WTC11 (cell line): ENCODE measurements around the gene RYR3. TPM values are rescaled to one million over a fixed set of nuclear protein-coding genes. Genes with fewer than 3 reads are reported as not detected.

Experiments used
- ATAC-seq: fragments of 200-7000 bp; cut with Tn5 transposase; 2 replicates; pipeline ENCODE4 v1.10.0; 2021; ENCODE audit warnings: mild to moderate bottlenecking, moderate library complexity
- CTCF ChIA-PET: fragments of 300-600 bp; sonication (Branson Sonifier 250); formaldehyde crosslinking; loops from one replicate; lab custom pipeline; 2021; ENCODE audit warnings: antibody characterized with exemption; lab: Charles Lee
- POLR2A ChIA-PET: fragments of 350-600 bp; sonication (Branson Sonifier 250); formaldehyde crosslinking; loops from one replicate; lab custom pipeline; 2021; ENCODE audit warnings: antibody characterized with exemption; lab: Charles Lee
- DNase-seq: peaks from one replicate; pipeline ENCODE4 v3.0.0; 2021; ENCODE audit warnings: low spot score
- H3K27ac Mint-ChIP-seq: 2 replicates; pipeline ENCODE4 v1.8.0; 2021; ENCODE audit warnings: mixed read lengths
- H3K27me3 Mint-ChIP-seq: 2 replicates; pipeline ENCODE4 v1.8.0; 2021; ENCODE audit warnings: low read depth, mild to moderate bottlenecking, moderate library complexity, mixed read lengths
- H3K36me3 Mint-ChIP-seq: 2 replicates; pipeline ENCODE4 v1.8.0; 2021; ENCODE audit warnings: mixed read lengths
- H3K4me1 Mint-ChIP-seq: 2 replicates; pipeline ENCODE4 v1.8.0; 2022; ENCODE audit warnings: mixed read lengths
- H3K4me3 Mint-ChIP-seq: 2 replicates; pipeline ENCODE4 v1.8.0; 2021; ENCODE audit warnings: mild to moderate bottlenecking, moderate library complexity, mixed read lengths
- H3K9me3 Mint-ChIP-seq: 2 replicates; pipeline ENCODE4 v1.8.0; 2021; ENCODE audit warnings: mixed read lengths
- ATF3 ChIP-seq: sonication (generic); formaldehyde crosslinking; conservative IDR thresholded peaks from 2 replicates; pipeline ENCODE4 v1.8.1; 2022; ENCODE audit warnings: mild to moderate bottlenecking, missing genetic modification reagents
- ATF6 ChIP-seq: sonication (generic); formaldehyde crosslinking; IDR thresholded peaks from 2 replicates; pipeline ENCODE4 v1.8.1; 2023; ENCODE audit warnings: mild to moderate bottlenecking, missing genetic modification reagents
- E2F5 ChIP-seq: sonication (generic); formaldehyde crosslinking; IDR thresholded peaks from 2 replicates; pipeline ENCODE4 v1.8.1; 2022; ENCODE audit warnings: mild to moderate bottlenecking, moderate library complexity, missing genetic modification reagents
- FOXK1 ChIP-seq: sonication (generic); formaldehyde crosslinking; IDR thresholded peaks from 2 replicates; pipeline ENCODE4 v1.8.0; 2022; ENCODE audit warnings: mild to moderate bottlenecking, moderate library complexity, missing genetic modification reagents
- FOXP1 ChIP-seq: sonication (generic); formaldehyde crosslinking; IDR thresholded peaks from 2 replicates; pipeline ENCODE4 v1.8.0; 2022; ENCODE audit warnings: missing genetic modification reagents, mild to moderate bottlenecking, moderate library complexity, borderline replicate concordance
- GRHL2 ChIP-seq: fragments of 250-450 bp; sonication (Bioruptor Pico); IDR thresholded peaks from 2 replicates; pipeline ENCODE4 v1.8.0; 2022; ENCODE audit warnings: mild to moderate bottlenecking, moderate library complexity; ENCODE audit not compliant: insufficient replicate concordance, severe bottlenecking
- JAZF1 ChIP-seq: fragments of 250-450 bp; sonication (Bioruptor Pico); IDR thresholded peaks from 2 replicates; pipeline ENCODE4 v1.9.0; 2021; ENCODE audit warnings: moderate library complexity, mild to moderate bottlenecking, inconsistent platforms
- KAT7 ChIP-seq: sonication (generic); formaldehyde crosslinking; IDR thresholded peaks from 2 replicates; pipeline ENCODE4 v1.8.1; 2023; ENCODE audit warnings: missing genetic modification reagents, mild to moderate bottlenecking, borderline replicate concordance
- MXD4 ChIP-seq: fragments of 250-450 bp; sonication (Bioruptor Pico); IDR thresholded peaks from 2 replicates; pipeline ENCODE4 v1.8.0; 2021; ENCODE audit warnings: mild to moderate bottlenecking, moderate library complexity, borderline replicate concordance
- NFE2L1 ChIP-seq: sonication (generic); formaldehyde crosslinking; IDR thresholded peaks from 2 replicates; pipeline ENCODE4 v1.8.1; 2023; ENCODE audit warnings: missing genetic modification reagents
- OVOL2 ChIP-seq: fragments of 250-450 bp; sonication (Bioruptor Pico); IDR thresholded peaks from 2 replicates; pipeline ENCODE4 v1.9.0; 2021; ENCODE audit warnings: mild to moderate bottlenecking, borderline replicate concordance
- PRDM15 ChIP-seq: sonication (generic); formaldehyde crosslinking; IDR thresholded peaks from 2 replicates; pipeline ENCODE4 v1.8.0; 2022; ENCODE audit warnings: missing genetic modification reagents
- SMAD3 ChIP-seq: sonication (generic); formaldehyde crosslinking; IDR thresholded peaks from 2 replicates; pipeline ENCODE4 v1.8.0; 2022; ENCODE audit warnings: missing genetic modification reagents, mild to moderate bottlenecking, borderline replicate concordance
- SMAD4 ChIP-seq: sonication (generic); formaldehyde crosslinking; IDR thresholded peaks from 2 replicates; pipeline ENCODE4 v1.8.0; 2022; ENCODE audit warnings: mild to moderate bottlenecking, missing genetic modification reagents
- SOX15 ChIP-seq: fragments of 250-450 bp; sonication (Bioruptor Pico); IDR thresholded peaks from 2 replicates; pipeline ENCODE4 v1.9.0; 2021; ENCODE audit warnings: mild to moderate bottlenecking
- TCF7 ChIP-seq: sonication (generic); formaldehyde crosslinking; IDR thresholded peaks from 2 replicates; pipeline ENCODE4 v1.8.0; 2022; ENCODE audit warnings: mild to moderate bottlenecking, low read depth, missing genetic modification reagents, moderate library complexity
- TP53 ChIP-seq: sonication (generic); formaldehyde crosslinking; IDR thresholded peaks from 2 replicates; pipeline ENCODE4 v1.8.1; 2023; ENCODE audit warnings: mild to moderate bottlenecking, missing genetic modification reagents
- USF1 ChIP-seq: sonication (generic); formaldehyde crosslinking; IDR thresholded peaks from 2 replicates; pipeline ENCODE4 v1.8.0; 2022; ENCODE audit warnings: mild to moderate bottlenecking, missing genetic modification reagents
- ZNF423 ChIP-seq: fragments of 250-450 bp; sonication (Bioruptor Pico); IDR thresholded peaks from 2 replicates; pipeline ENCODE4 v2.1.2; 2022; ENCODE audit warnings: mild to moderate bottlenecking, moderate library complexity
- total RNA-seq: library from RNA; stranded (reverse); gene quantifications from 3 replicates; pipeline ENCODE4 v1.2.3, GENCODE V29; 2021
- TF ChIP-seq, protein P1 (sequence below): sonication (generic); formaldehyde crosslinking; IDR thresholded peaks from 2 replicates; pipeline ENCODE4 v1.8.1; 2022; ENCODE audit warnings: low read depth, mild to moderate bottlenecking, moderate library complexity, missing genetic modification reagents, borderline replicate concordance
- TF ChIP-seq, protein P2 (sequence below): fragments of 250-450 bp; sonication (Bioruptor Pico); IDR thresholded peaks from 2 replicates; pipeline ENCODE4 v1.9.0; 2021; ENCODE audit warnings: moderate library complexity, mild to moderate bottlenecking, inconsistent platforms, borderline replicate concordance
- TF ChIP-seq, protein P3 (sequence below): sonication (generic); formaldehyde crosslinking; IDR thresholded peaks from 2 replicates; pipeline ENCODE4 v1.8.1; 2023; ENCODE audit warnings: mild to moderate bottlenecking, missing genetic modification reagents, moderate library complexity
- TF ChIP-seq, protein P4 (sequence below): sonication (generic); formaldehyde crosslinking; IDR thresholded peaks from 2 replicates; pipeline ENCODE4 v1.8.1; 2022; ENCODE audit warnings: missing genetic modification reagents, borderline replicate concordance

The RYR3 gene
- total RNA-seq, 1 experiment from 2014 or later = 1.4 TPM

GRCh38 chr15:33822479-33822878, 511.7 kb downstream of the RYR3 start:
- no peak for ATAC-seq
- ChIA-PET CTCF (interaction anchor here (1.1 kb wide), 1 partner anchor 84 kb away, joined by 3 read pairs; no protein-coding TSS in a partner anchor), POLR2A (no interaction called here)
- Mint-ChIP-seq H3K9me3 (no peaks in the 10 kb centered on the region), H3K4me3 (no peak overlapping the region), H3K27ac (no peak overlapping the region), H3K4me1 (peaks cover 19% of the 10 kb centered on the region), H3K27me3 (no peaks in the 10 kb centered on the region; the same call in 1 of the 2 replicates), H3K36me3 (no peaks in the 10 kb centered on the region)
- TF ChIP-seq USF1 (CRISPR knock-in tag) = no peak
- no peak for TF ChIP-seq SOX15 (CRISPR knock-in tag)
- no peak for TF ChIP-seq SMAD3 (CRISPR knock-in tag)
- no peak for DNase-seq

DNA sequence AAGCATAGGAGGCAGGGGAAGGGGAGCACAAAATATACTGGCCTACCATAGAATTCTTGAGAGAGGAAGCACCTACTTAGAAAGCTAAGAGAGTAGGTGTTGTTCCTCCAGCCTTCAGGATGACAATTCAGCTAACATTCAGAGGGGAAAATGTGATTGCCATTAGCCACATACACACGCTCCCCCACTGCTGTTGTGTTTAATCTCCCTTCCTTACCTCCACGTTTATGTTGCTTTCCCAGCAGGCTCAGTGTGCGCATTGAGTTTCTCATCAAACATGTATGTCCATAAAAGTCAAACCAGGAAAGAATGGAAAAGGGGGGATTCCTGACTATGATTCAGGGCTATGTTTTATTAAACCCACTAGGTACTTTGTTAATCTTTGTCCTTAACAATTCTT, 512.4 kb downstream of the RYR3 start:
- CTCF ChIA-PET = interaction anchor here (1.1 kb wide), 1 partner anchor 85 kb away, joined by 3 read pairs; no protein-coding TSS in a partner anchor
- no peak overlapping the region for H3K27ac Mint-ChIP-seq

More for the DNA sequence above, 512.4 kb downstream of the RYR3 start:
- peaks cover 19% of the 10 kb centered on the region for H3K4me1 Mint-ChIP-seq
- POLR2A ChIA-PET = no interaction called here
- H3K9me3 Mint-ChIP-seq = peaks cover 2% of the 10 kb centered on the region
- no peak for TF ChIP-seq KAT7 (CRISPR knock-in tag)
- no peak for TF ChIP-seq OVOL2 (CRISPR knock-in tag)
- TF ChIP-seq, protein P1, sequence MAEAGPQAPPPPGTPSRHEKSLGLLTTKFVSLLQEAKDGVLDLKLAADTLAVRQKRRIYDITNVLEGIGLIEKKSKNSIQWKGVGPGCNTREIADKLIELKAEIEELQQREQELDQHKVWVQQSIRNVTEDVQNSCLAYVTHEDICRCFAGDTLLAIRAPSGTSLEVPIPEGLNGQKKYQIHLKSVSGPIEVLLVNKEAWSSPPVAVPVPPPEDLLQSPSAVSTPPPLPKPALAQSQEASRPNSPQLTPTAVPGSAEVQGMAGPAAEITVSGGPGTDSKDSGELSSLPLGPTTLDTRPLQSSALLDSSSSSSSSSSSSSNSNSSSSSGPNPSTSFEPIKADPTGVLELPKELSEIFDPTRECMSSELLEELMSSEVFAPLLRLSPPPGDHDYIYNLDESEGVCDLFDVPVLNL (CRISPR knock-in tag) = no peak
- TF ChIP-seq NFE2L1 (CRISPR knock-in tag) = no peak
- no peak for TF ChIP-seq E2F5 (CRISPR knock-in tag)
- TF ChIP-seq SMAD4 (CRISPR knock-in tag) = no peak
- TF ChIP-seq GRHL2 (CRISPR knock-in tag) = no peak
- TF ChIP-seq FOXK1 (CRISPR knock-in tag) = no peak
- no peak for TF ChIP-seq TP53 (CRISPR knock-in tag)
- TF ChIP-seq, protein P2, sequence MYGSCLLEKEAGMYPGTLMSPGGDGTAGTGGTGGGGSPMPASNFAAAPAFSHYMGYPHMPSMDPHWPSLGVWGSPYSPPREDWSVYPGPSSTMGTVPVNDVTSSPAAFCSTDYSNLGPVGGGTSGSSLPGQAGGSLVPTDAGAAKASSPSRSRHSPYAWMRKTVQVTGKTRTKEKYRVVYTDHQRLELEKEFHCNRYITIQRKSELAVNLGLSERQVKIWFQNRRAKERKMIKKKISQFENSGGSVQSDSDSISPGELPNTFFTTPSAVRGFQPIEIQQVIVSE = no peak
- no peak for TF ChIP-seq PRDM15 (CRISPR knock-in tag)
- no peak for TF ChIP-seq ATF3 (CRISPR knock-in tag)
- no peak for TF ChIP-seq ATF6 (CRISPR knock-in tag)
- TF ChIP-seq JAZF1 (CRISPR knock-in tag) = no peak
- TF ChIP-seq TCF7 (CRISPR knock-in tag) = no peak
- TF ChIP-seq, protein P3, sequence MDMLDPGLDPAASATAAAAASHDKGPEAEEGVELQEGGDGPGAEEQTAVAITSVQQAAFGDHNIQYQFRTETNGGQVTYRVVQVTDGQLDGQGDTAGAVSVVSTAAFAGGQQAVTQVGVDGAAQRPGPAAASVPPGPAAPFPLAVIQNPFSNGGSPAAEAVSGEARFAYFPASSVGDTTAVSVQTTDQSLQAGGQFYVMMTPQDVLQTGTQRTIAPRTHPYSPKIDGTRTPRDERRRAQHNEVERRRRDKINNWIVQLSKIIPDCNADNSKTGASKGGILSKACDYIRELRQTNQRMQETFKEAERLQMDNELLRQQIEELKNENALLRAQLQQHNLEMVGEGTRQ (CRISPR knock-in tag) = no peak
- TF ChIP-seq ZNF423 (CRISPR knock-in tag) = no peak
- TF ChIP-seq, protein P4, sequence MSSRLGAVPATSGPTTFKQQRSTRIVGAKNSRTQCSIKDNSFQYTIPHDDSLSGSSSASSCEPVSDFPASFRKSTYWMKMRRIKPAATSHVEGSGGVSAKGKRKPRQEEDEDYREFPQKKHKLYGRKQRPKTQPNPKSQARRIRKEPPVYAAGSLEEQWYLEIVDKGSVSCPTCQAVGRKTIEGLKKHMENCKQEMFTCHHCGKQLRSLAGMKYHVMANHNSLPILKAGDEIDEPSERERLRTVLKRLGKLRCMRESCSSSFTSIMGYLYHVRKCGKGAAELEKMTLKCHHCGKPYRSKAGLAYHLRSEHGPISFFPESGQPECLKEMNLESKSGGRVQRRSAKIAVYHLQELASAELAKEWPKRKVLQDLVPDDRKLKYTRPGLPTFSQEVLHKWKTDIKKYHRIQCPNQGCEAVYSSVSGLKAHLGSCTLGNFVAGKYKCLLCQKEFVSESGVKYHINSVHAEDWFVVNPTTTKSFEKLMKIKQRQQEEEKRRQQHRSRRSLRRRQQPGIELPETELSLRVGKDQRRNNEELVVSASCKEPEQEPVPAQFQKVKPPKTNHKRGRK (CRISPR knock-in tag) = no peak
- no peak for TF ChIP-seq FOXP1 (CRISPR knock-in tag)
- TF ChIP-seq MXD4 (CRISPR knock-in tag) = no peak
- no peak overlapping the region for H3K4me3 Mint-ChIP-seq
- no peaks in the 10 kb centered on the region for H3K36me3 Mint-ChIP-seq
- ATAC-seq (no peak), DNase-seq (no peak)
- no peaks in the 10 kb centered on the region; the same call in 1 of the 2 replicates for H3K27me3 Mint-ChIP-seq
